Measurements from ENCODE around the gene AUTS2.

Gene AUTS2

DNA sequence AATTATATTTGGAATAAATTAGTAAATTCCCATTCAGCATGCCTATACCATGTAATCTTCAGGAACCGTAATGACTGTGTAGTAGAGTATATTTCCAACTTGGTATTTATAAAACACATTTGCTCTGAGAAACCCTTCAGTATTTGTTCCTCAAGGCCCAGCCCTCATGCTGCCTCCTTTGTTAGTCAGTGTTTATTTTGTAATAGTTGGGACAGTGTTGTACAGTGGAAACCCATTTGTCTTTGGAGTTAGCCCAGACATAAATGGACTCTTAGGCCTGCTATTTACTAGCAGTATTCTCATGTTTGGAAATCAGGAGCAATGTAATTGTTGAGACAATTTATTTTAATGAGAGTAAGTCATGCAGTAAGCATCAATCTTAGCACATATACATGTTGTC is 686.9 kb downstream of the AUTS2 start:
- DNase-seq (ENCODE audit: extremely low read depth, low read depth) = no peak
- TF ChIP-seq CTCF (IDR thresholded peaks at IDR 0.05; ENCODE audit: low read depth, low read length, missing control alignments) = no peak
- no peak overlapping the region for H3K4me3 ChIP-seq (replicated peaks; ENCODE audit: low read depth, low read length)

- no peak overlapping the region for H3K4me3 ChIP-seq (replicated peaks; ENCODE audit: low read depth, low read length)
- TF ChIP-seq CTCF (IDR thresholded peaks at IDR 0.05; ENCODE audit: low read depth, low read length, missing control alignments) = no peak
- DNase-seq (ENCODE audit: extremely low read depth, low read depth) = no peak
Measured at GRCh38 chr7:70285854-70286253, 687.6 kb downstream of the AUTS2 start.

DNA sequence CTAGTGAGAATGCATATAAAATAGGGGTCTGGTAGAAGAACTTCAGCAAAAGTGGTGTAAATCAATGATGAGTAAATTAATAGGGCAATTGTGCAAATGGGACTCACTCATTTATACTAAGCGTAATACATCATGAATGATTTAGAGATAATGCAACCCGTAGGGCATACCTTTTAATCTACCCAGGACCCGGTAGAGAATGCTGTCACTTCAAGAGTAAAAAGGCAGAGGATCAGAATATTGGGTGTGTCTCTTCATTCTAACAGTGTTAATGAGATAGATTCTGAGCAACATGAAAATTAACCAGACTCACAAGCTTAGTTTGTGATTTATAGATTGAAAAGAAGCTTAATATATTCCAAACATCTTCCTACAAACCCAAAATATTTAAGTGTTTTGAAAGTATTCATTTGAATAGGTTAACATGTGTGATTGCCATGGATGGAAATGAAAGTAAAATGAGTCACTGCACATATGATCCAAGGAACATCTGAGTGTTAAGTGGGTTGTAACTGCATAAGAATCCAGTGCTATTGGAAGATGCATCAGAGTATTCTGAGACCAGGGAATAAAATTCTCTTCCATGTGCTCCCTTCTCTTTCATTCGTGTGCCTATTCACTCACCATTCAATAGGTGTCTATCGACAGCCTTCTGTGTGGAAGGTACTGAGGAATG is 690.6 kb downstream of the AUTS2 start:
- H3K4me3 ChIP-seq (replicated peaks; ENCODE audit: low read depth, low read length) = no peak overlapping the region
- no peak for DNase-seq (ENCODE audit: extremely low read depth, low read depth)
- no peak for TF ChIP-seq CTCF (IDR thresholded peaks at IDR 0.05; ENCODE audit: low read depth, low read length, missing control alignments)

GRCh38 chr7:70292716-70293115 is 694.4 kb downstream of the AUTS2 start:
- no peak for DNase-seq (ENCODE audit: extremely low read depth, low read depth)
- no peak overlapping the region for H3K4me3 ChIP-seq (replicated peaks; ENCODE audit: low read depth, low read length)
- TF ChIP-seq CTCF (IDR thresholded peaks at IDR 0.05; ENCODE audit: low read depth, low read length, missing control alignments) = no peak

DNA sequence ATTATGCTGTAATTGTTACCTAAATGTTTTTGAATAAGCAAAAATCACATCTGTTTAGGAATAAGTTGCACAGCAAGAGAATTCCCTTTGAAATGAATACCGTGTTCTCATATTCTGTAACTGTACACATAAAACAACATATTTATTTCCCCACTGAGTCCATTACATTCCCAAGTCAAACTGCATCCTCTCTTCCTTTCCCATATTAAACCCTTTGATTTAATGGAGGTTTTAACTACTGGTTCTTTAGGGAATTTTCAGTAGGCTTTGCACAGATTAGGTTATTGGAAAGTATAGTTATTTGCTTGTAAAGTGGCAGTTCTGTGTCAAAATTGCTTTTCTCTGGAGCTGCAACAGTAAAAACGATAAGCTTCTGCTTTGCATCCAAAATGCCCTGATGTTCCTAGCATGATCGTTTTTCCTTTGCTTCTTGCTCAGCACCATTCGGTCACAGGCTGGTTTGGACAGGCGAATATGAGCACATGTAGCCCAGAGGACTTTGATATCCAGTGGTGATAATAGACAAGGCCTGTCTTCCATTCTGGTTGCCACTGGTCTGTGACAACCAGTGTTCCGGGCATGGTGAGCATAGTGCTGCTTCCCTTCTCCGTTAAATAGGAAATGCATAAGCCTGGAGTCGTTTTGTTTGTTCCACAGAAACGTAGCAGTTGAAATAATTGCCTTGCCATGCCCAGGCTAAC is 696.1 kb downstream of the AUTS2 start:
- no peak overlapping the region for H3K4me3 ChIP-seq (replicated peaks; ENCODE audit: low read depth, low read length)
- no peak for TF ChIP-seq CTCF (IDR thresholded peaks at IDR 0.05; ENCODE audit: low read depth, low read length, missing control alignments)

GRCh38 chr7:70298780-70299471 is 700.7 kb downstream of the AUTS2 start:
- no peak for TF ChIP-seq CTCF (IDR thresholded peaks at IDR 0.05; ENCODE audit: low read depth, low read length, missing control alignments)
- no peak for DNase-seq (ENCODE audit: extremely low read depth, low read depth)
- H3K4me3 ChIP-seq (replicated peaks; ENCODE audit: low read depth, low read length) = no peak overlapping the region

More for the DNA sequence above, 696.1 kb downstream of the AUTS2 start:
- DNase-seq (ENCODE audit: extremely low read depth, low read depth) = no peak

Data from HFF-Myc (cell line).